B cell (primary cell): Measurements from ENCODE around the gene KIF3A. TPM values are rescaled to one million over a fixed set of nuclear protein-coding genes. Genes with fewer than 3 reads are reported as not detected.

Source experiments
- ATAC-seq: fragments of 200-7000 bp; cut with Tn5 transposase; one replicate; pipeline ENCODE4 v1.10.0; 2021; ENCODE audit warnings: low read depth, mild to moderate bottlenecking, moderate number of reproducible peaks, moderate library complexity
- CTCF ChIA-PET: fragments of 350-600 bp; sonication (Branson Sonifier 250); formaldehyde crosslinking; loops from one replicate; lab custom pipeline; 2021; ENCODE audit warnings: antibody characterized with exemption, inconsistent platforms; lab: Charles Lee
- POLR2A ChIA-PET: fragments of 350-600 bp; sonication (Branson Sonifier 250); formaldehyde crosslinking; loops from one replicate; lab custom pipeline; 2021; ENCODE audit warnings: antibody characterized with exemption; lab: Charles Lee
- DNase-seq: peaks from one replicate; pipeline ENCODE4 v3.0.0; 2013
- H2AFZ ChIP-seq: 2 replicates; pipeline ENCODE4 v1.6.1; 2012; ENCODE audit warnings: mild to moderate bottlenecking, low read depth, low read length; ENCODE audit not compliant: insufficient read depth, poor library complexity, severe bottlenecking
- H3K27ac ChIP-seq, 2 donors: 1 replicate in 1 of 2; 2 replicates in 1 of 2; pipeline ENCODE4 v1.5.1; 2012 to 2013; ENCODE audit warnings: low read length in 2 of 2, mild to moderate bottlenecking in 2 of 2, moderate library complexity in 1 of 2
- H3K27me3 ChIP-seq, 4 experiments: fragments of 200-600 bp in 1 of 4; sonication (generic) in 1 of 4; replicated peaks in 1 of 4; 1 replicate in 2 of 4; 2 replicates in 2 of 4; pipeline versions ENCODE4 v1.6.1 to v1.7.0; 2013 to 2016; ENCODE audit warnings: low read length in 3 of 4, mild to moderate bottlenecking in 2 of 4, mixed read lengths in 1 of 4, moderate library complexity in 1 of 4; ENCODE audit not compliant: insufficient read depth in 4 of 4, control insufficient read depth in 3 of 4; ENCODE audit errors: control extremely low read depth in 1 of 4
- H3K36me3 ChIP-seq, 2 experiments: replicated peaks in 1 of 2; 1 replicate in 1 of 2; 2 replicates in 1 of 2; pipeline versions ENCODE4 v1.6.1 to v1.7.1; 2013; ENCODE audit warnings: low read length in 1 of 2; ENCODE audit not compliant: insufficient read depth in 2 of 2, control insufficient read depth in 1 of 2; ENCODE audit errors: control extremely low read depth in 1 of 2, extremely low read depth in 1 of 2
- H3K4me1 ChIP-seq, 2 donors: fragments of 200-600 bp in 1 of 2; sonication (generic) in 1 of 2; 1 replicate in 1 of 2; 2 replicates in 1 of 2; pipeline versions ENCODE4 v1.5.1 to v1.6.1; 2013 to 2017; ENCODE audit warnings: low read length in 2 of 2; ENCODE audit not compliant: control insufficient read depth in 2 of 2, insufficient read depth in 2 of 2
- H3K4me2 ChIP-seq: replicated peaks from 2 replicates; pipeline ENCODE3; 2012; ENCODE audit warnings: mild to moderate bottlenecking, low read depth, low read length; ENCODE audit not compliant: poor library complexity, severe bottlenecking
- H3K4me3 ChIP-seq, 5 experiments: fragments of 200-600 bp in 1 of 5; sonication (generic) in 1 of 5; 1 replicate in 3 of 5; 2 replicates in 2 of 5; pipeline versions ENCODE4 v1.5.1 to v1.7.0; 2011 to 2016; ENCODE audit warnings: low read length in 4 of 5, mild to moderate bottlenecking in 4 of 5, low read depth in 2 of 5, control low read depth in 1 of 5, moderate library complexity in 1 of 5; ENCODE audit not compliant: insufficient read depth in 1 of 5; ENCODE audit errors: control extremely low read depth in 1 of 5, extremely low read depth in 1 of 5
- H3K79me2 ChIP-seq: fragments of 200-600 bp; sonication (generic); one replicate; pipeline ENCODE4 v1.6.0; 2016; ENCODE audit warnings: low read length; ENCODE audit not compliant: control insufficient read depth, insufficient read depth
- H3K9ac ChIP-seq: fragments of 200-600 bp; sonication (generic); 2 replicates; pipeline ENCODE4 v1.6.1; 2017; ENCODE audit warnings: mild to moderate bottlenecking, low read length, moderate library complexity
- H3K9me3 ChIP-seq, 3 donors: one replicate each; pipeline versions ENCODE4 v1.6.1 to v1.7.1; 2013; ENCODE audit warnings: low read length in 2 of 3; ENCODE audit not compliant: control insufficient read depth in 2 of 3, insufficient read depth in 1 of 3; ENCODE audit errors: control extremely low read depth in 1 of 3
- H4K20me1 ChIP-seq: 2 replicates; pipeline ENCODE4 v1.6.0; 2012; ENCODE audit warnings: mild to moderate bottlenecking, low read length; ENCODE audit not compliant: insufficient read depth, control insufficient read depth, poor library complexity, severe bottlenecking
- H3K27ac Mint-ChIP-seq: one replicate; pipeline ENCODE4 v1.8.0; 2021; ENCODE audit warnings: mixed read lengths
- H3K27me3 Mint-ChIP-seq: one replicate; pipeline ENCODE4 v1.8.0; 2021; ENCODE audit warnings: mixed read lengths
- H3K4me1 Mint-ChIP-seq: one replicate; pipeline ENCODE4 v1.8.0; 2021; ENCODE audit warnings: mixed read lengths
- H3K4me3 Mint-ChIP-seq: one replicate; pipeline ENCODE4 v1.8.0; 2021; ENCODE audit warnings: mixed read lengths
- H3K9me3 Mint-ChIP-seq: one replicate; pipeline ENCODE4 v1.8.0; 2022; ENCODE audit warnings: mixed read lengths; ENCODE audit not compliant: insufficient read depth
- CTCF ChIP-seq: fragments of 200-600 bp; IDR thresholded peaks from one replicate; pipeline ENCODE4 v1.8.0; 2022; ENCODE audit warnings: antibody characterized with exemption, mild to moderate bottlenecking
- EZH2 ChIP-seq: IDR thresholded peaks from 2 replicates; pipeline ENCODE4 v1.6.1; 2012; ENCODE audit warnings: borderline replicate concordance, low read depth, mild to moderate bottlenecking, moderate library complexity, low read length; ENCODE audit not compliant: insufficient read depth, poor library complexity, severe bottlenecking
- WGBS: methylation state at CpG from one replicate; pipeline ENCODE4 v1.1.5; 2013; ENCODE audit warnings: missing lambda C conversion rate; ENCODE audit not compliant: insufficient coverage; 5-methylcytosine and 5-hydroxymethylcytosine counted together
- intact Hi-C: fragments of 100-400 bp; cut with micrococcal nuclease; formaldehyde crosslinking; loops from one replicate; pipeline ENCODE4 v1.10.0; 2022
- polyA plus RNA-seq: library from polyadenylated mRNA; depleted of rRNA; stranded (reverse); fragments of >200 nt; gene quantifications from 2 replicates; pipeline ENCODE4 v1.2.3, GENCODE V29; 2012
- total RNA-seq, 2 donors: library from RNA; stranded (reverse); fragments of 120-200 nt in 1 of 2; gene quantifications; 1 replicate in 1 of 2; 2 replicates in 1 of 2; pipeline versions ENCODE4 v1.2.3 to v1.2.4, GENCODE V29; 2013 to 2022

Gene KIF3A
- total and polyA plus RNA-seq, 2 donors (not counting 1 experiment from before 2014, with no cell fraction given), result 1.3 to 16.0 TPM

- H3K9me3 Mint-ChIP-seq, result no peaks in the 10 kb centered on the region
- H3K4me3 ChIP-seq, result no peak overlapping the region
- CTCF ChIA-PET, result interaction anchor here (1.1 kb wide), 1 partner anchor 160 kb away, joined by 4 read pairs; no protein-coding TSS in a partner anchor
- H3K27me3 ChIP-seq, result peaks cover 0 to 31% (median 9%) of the 10 kb centered on the region in 4 experiments
- H3K9me3 ChIP-seq, result peaks cover 0 to 8% (median 0%) of the 10 kb centered on the region in 3 donors
- peaks cover 15 to 27% of the 10 kb centered on the region in 2 donors for H3K4me1 ChIP-seq
- POLR2A ChIA-PET, result no interaction called here
- DNase-seq, result no peak
- no peaks in the 10 kb centered on the region for H3K36me3 ChIP-seq
- H3K4me2 ChIP-seq, result no peak overlapping the region
- WGBS, result 88% methylated on average over 18 of the region's 23 CpGs
- peaks cover 36% of the 10 kb centered on the region for H3K4me1 Mint-ChIP-seq
- H2AFZ ChIP-seq, result no peak overlapping the region
- no peak for TF ChIP-seq CTCF
- no peak for TF ChIP-seq EZH2
- H3K27ac Mint-ChIP-seq, result no peak overlapping the region
- no peak overlapping the region for H3K4me3 Mint-ChIP-seq
- H3K27me3 Mint-ChIP-seq, result peaks cover 18% of the 10 kb centered on the region
- ATAC-seq, result no peak
- no peaks in the 10 kb centered on the region for H3K79me2 ChIP-seq
- H3K27ac ChIP-seq, result no peak overlapping the region
- intact Hi-C loops, result no loop called here
- no peak overlapping the region for H3K9ac ChIP-seq
- H4K20me1 ChIP-seq, result no peaks in the 10 kb centered on the region
These were observed 77.5 kb downstream of the KIF3A start for GRCh38 chr5:132659598-132660493.
